WTC11 (cell line): ENCODE measurements around the gene HCST. TPM values are rescaled to one million over a fixed set of nuclear protein-coding genes. Genes with fewer than 3 reads are reported as not detected.
A peak's percentile ranks its signal among the peaks of the same experiment; 100 is the strongest.

ENCODE experiments used
- ATAC-seq: fragments of 200-7000 bp; cut with Tn5 transposase; 2 replicates; pipeline ENCODE4 v1.10.0; 2021; ENCODE audit warnings: mild to moderate bottlenecking, moderate library complexity
- CTCF ChIA-PET: fragments of 300-600 bp; sonication (Branson Sonifier 250); formaldehyde crosslinking; loops from one replicate; lab custom pipeline; 2021; ENCODE audit warnings: antibody characterized with exemption; lab: Charles Lee
- POLR2A ChIA-PET: fragments of 350-600 bp; sonication (Branson Sonifier 250); formaldehyde crosslinking; loops from one replicate; lab custom pipeline; 2021; ENCODE audit warnings: antibody characterized with exemption; lab: Charles Lee
- DNase-seq: peaks from one replicate; pipeline ENCODE4 v3.0.0; 2021; ENCODE audit warnings: low spot score
- H3K27ac Mint-ChIP-seq: 2 replicates; pipeline ENCODE4 v1.8.0; 2021; ENCODE audit warnings: mixed read lengths
- H3K27me3 Mint-ChIP-seq: 2 replicates; pipeline ENCODE4 v1.8.0; 2021; ENCODE audit warnings: low read depth, mild to moderate bottlenecking, moderate library complexity, mixed read lengths
- H3K36me3 Mint-ChIP-seq: 2 replicates; pipeline ENCODE4 v1.8.0; 2021; ENCODE audit warnings: mixed read lengths
- H3K4me1 Mint-ChIP-seq: 2 replicates; pipeline ENCODE4 v1.8.0; 2022; ENCODE audit warnings: mixed read lengths
- H3K4me3 Mint-ChIP-seq: 2 replicates; pipeline ENCODE4 v1.8.0; 2021; ENCODE audit warnings: mild to moderate bottlenecking, moderate library complexity, mixed read lengths
- H3K9me3 Mint-ChIP-seq: 2 replicates; pipeline ENCODE4 v1.8.0; 2021; ENCODE audit warnings: mixed read lengths
- GTF2I ChIP-seq: fragments of 250-450 bp; sonication (Bioruptor Pico); conservative IDR thresholded peaks from 2 replicates; pipeline ENCODE4 v1.4.0; 2021; ENCODE audit warnings: mild to moderate bottlenecking
- IRF2 ChIP-seq: sonication (generic); formaldehyde crosslinking; IDR thresholded peaks from 2 replicates; pipeline ENCODE4 v1.8.0; 2022; ENCODE audit warnings: low read depth, missing genetic modification reagents, borderline replicate concordance
- MYBL2 ChIP-seq: sonication (generic); formaldehyde crosslinking; IDR thresholded peaks from 2 replicates; pipeline ENCODE4 v1.8.1; 2023; ENCODE audit warnings: mild to moderate bottlenecking, moderate library complexity, missing genetic modification reagents
- NFE2L1 ChIP-seq: sonication (generic); formaldehyde crosslinking; IDR thresholded peaks from 2 replicates; pipeline ENCODE4 v1.8.1; 2023; ENCODE audit warnings: missing genetic modification reagents
- NR2C2 ChIP-seq: sonication (generic); formaldehyde crosslinking; IDR thresholded peaks from 2 replicates; pipeline ENCODE4 v1.8.0; 2022; ENCODE audit warnings: mild to moderate bottlenecking, missing genetic modification reagents
- PRRX2 ChIP-seq: fragments of 250-450 bp; sonication (Bioruptor Pico); IDR thresholded peaks from 2 replicates; pipeline ENCODE4 v1.8.0; 2021; ENCODE audit warnings: mild to moderate bottlenecking
- RELA ChIP-seq: sonication (generic); formaldehyde crosslinking; IDR thresholded peaks from 2 replicates; pipeline ENCODE4 v1.8.1; 2022; ENCODE audit warnings: missing genetic modification reagents, mild to moderate bottlenecking, borderline replicate concordance
- ZNF121 ChIP-seq: sonication (generic); formaldehyde crosslinking; IDR thresholded peaks from 2 replicates; pipeline ENCODE4 v1.8.0; 2023; ENCODE audit warnings: missing genetic modification reagents
- ZNF263 ChIP-seq: sonication (generic); formaldehyde crosslinking; IDR thresholded peaks from 2 replicates; pipeline ENCODE4 v1.8.1; 2022; ENCODE audit warnings: low read depth, mild to moderate bottlenecking, moderate library complexity, missing genetic modification reagents
- ZNF396 ChIP-seq: fragments of 250-450 bp; sonication (Bioruptor Pico); IDR thresholded peaks from 2 replicates; pipeline ENCODE4 v1.8.0; 2021; ENCODE audit warnings: mild to moderate bottlenecking, moderate library complexity, borderline replicate concordance
- ZNF416 ChIP-seq: fragments of 250-450 bp; sonication (Bioruptor Pico); IDR thresholded peaks from 2 replicates; pipeline ENCODE4 v1.9.0; 2021; ENCODE audit warnings: mild to moderate bottlenecking, inconsistent platforms
- ZNF423 ChIP-seq: fragments of 250-450 bp; sonication (Bioruptor Pico); IDR thresholded peaks from 2 replicates; pipeline ENCODE4 v2.1.2; 2022; ENCODE audit warnings: mild to moderate bottlenecking, moderate library complexity
- total RNA-seq: library from RNA; stranded (reverse); gene quantifications from 3 replicates; pipeline ENCODE4 v1.2.3, GENCODE V29; 2021
- TF ChIP-seq, protein P1 (sequence below): sonication (generic); formaldehyde crosslinking; IDR thresholded peaks from 2 replicates; pipeline ENCODE4 v1.8.0; 2022; ENCODE audit warnings: mild to moderate bottlenecking, missing genetic modification reagents
- TF ChIP-seq, protein P2 (sequence below): fragments of 200-600 bp; IDR thresholded peaks from 2 replicates; pipeline ENCODE4 v1.8.0; 2022; ENCODE audit warnings: antibody characterized with exemption
- TF ChIP-seq, protein P3 (sequence below): sonication (generic); formaldehyde crosslinking; IDR thresholded peaks from 2 replicates; pipeline ENCODE4 v1.8.1; 2023; ENCODE audit warnings: mild to moderate bottlenecking, missing genetic modification reagents, moderate library complexity
- TF ChIP-seq, protein P4 (sequence below): sonication (generic); formaldehyde crosslinking; IDR thresholded peaks from 2 replicates; pipeline ENCODE4 v1.8.1; 2023; ENCODE audit warnings: mild to moderate bottlenecking, moderate library complexity, missing genetic modification reagents
- TF ChIP-seq, protein P5 (sequence below): sonication (generic); formaldehyde crosslinking; IDR thresholded peaks from 2 replicates; pipeline ENCODE4 v1.8.0; 2022; ENCODE audit warnings: missing genetic modification reagents

The HCST gene
- total RNA-seq, 1 experiment from 2014 or later, result 1.9 TPM

DNA sequence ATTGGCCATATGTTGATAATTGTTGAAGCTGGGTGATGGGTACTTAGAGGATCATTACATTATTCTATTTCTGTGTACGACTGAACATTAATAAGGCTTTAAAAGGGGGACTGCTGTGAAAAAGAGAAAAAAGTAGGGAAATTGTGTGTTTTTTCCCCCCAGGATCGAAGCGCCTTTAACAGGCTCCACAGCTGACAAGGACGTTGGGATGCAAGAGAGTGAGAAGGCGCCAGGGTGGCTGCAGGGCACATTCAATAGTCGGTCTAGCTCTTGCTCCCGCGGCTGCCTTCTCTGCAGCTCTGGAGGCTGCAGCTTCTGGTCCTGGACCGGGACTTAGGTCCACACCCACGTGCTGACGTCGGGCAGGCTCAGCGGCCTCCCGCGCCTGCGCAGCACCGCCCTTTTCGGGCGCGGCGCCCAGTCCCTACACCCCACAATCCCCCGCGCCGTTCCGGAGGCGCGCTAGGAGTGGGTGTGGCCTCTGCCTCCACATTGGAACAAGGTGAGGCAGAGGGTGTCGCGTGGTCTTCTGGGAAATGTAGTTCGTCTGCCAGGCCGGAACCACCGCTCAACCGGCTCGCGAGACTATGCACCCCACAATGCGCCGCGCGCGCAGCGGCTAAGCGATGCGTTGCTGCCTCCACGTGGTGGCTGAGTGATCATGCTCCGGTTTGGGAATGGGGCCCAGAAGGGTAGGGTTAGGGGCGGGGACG lies 29.0 kb downstream of the HCST start (continued):
- TF ChIP-seq, protein P1, sequence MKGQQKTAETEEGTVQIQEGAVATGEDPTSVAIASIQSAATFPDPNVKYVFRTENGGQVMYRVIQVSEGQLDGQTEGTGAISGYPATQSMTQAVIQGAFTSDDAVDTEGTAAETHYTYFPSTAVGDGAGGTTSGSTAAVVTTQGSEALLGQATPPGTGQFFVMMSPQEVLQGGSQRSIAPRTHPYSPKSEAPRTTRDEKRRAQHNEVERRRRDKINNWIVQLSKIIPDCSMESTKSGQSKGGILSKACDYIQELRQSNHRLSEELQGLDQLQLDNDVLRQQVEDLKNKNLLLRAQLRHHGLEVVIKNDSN (CRISPR knock-in tag), result peak; percentile 90
- no peak for TF ChIP-seq NR2C2 (CRISPR knock-in tag)

DNA sequence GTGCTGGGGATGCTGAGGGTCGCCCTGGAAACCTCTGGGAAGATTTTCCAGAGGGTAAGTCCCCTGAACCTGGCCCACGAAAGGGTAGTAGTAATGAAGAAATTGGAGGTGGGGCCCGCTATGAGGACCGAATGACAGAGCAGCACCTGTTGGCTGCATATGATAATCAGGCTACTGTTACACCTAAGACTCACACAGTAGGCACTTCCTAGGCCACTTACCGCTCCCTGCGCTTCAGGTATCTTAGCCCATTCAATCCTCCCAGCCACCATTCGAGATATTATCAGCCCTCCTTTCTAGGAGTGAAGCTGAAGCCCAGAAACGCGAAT lies 29.5 kb downstream of the HCST start:
- H3K36me3 Mint-ChIP-seq, result no peaks in the 10 kb centered on the region
- H3K27ac Mint-ChIP-seq, result peak overlapping the region; percentile 95
- DNase-seq, result no peak
- peak; percentile 40 for ATAC-seq
- peaks cover 1% of the 10 kb centered on the region; the same call in 1 of the 2 replicates for H3K27me3 Mint-ChIP-seq
- CTCF ChIA-PET, result interaction anchor here (0.7 to 1.8 kb wide), 14 partner anchors 21 to 191 kb away, joined by 3 to 21 read pairs (median 6); partner anchors contain the start of genes APLP1, PSENEN and U2AF1L4
- POLR2A ChIA-PET, result interaction anchor here (1.5 kb wide), 1 partner anchor 53 kb away, joined by 7 read pairs; no protein-coding TSS in a partner anchor
- TF ChIP-seq, protein P2, sequence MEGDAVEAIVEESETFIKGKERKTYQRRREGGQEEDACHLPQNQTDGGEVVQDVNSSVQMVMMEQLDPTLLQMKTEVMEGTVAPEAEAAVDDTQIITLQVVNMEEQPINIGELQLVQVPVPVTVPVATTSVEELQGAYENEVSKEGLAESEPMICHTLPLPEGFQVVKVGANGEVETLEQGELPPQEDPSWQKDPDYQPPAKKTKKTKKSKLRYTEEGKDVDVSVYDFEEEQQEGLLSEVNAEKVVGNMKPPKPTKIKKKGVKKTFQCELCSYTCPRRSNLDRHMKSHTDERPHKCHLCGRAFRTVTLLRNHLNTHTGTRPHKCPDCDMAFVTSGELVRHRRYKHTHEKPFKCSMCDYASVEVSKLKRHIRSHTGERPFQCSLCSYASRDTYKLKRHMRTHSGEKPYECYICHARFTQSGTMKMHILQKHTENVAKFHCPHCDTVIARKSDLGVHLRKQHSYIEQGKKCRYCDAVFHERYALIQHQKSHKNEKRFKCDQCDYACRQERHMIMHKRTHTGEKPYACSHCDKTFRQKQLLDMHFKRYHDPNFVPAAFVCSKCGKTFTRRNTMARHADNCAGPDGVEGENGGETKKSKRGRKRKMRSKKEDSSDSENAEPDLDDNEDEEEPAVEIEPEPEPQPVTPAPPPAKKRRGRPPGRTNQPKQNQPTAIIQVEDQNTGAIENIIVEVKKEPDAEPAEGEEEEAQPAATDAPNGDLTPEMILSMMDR, result peak; percentile 6; the same call in 1 of the 2 replicates
- TF ChIP-seq, protein P3, sequence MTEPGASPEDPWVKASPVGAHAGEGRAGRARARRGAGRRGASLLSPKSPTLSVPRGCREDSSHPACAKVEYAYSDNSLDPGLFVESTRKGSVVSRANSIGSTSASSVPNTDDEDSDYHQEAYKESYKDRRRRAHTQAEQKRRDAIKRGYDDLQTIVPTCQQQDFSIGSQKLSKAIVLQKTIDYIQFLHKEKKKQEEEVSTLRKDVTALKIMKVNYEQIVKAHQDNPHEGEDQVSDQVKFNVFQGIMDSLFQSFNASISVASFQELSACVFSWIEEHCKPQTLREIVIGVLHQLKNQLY (CRISPR knock-in tag), result no peak
- TF ChIP-seq NFE2L1 (CRISPR knock-in tag), result no peak
- no peak for TF ChIP-seq PRRX2
- no peak for TF ChIP-seq IRF2 (CRISPR knock-in tag)
- no peak for TF ChIP-seq ZNF416
- TF ChIP-seq ZNF121 (CRISPR knock-in tag), result no peak
- 0 out of 2 replicates have a peak, but pooled peaks have one; percentile 9 for TF ChIP-seq ZNF423 (CRISPR knock-in tag)
- TF ChIP-seq, protein P4, sequence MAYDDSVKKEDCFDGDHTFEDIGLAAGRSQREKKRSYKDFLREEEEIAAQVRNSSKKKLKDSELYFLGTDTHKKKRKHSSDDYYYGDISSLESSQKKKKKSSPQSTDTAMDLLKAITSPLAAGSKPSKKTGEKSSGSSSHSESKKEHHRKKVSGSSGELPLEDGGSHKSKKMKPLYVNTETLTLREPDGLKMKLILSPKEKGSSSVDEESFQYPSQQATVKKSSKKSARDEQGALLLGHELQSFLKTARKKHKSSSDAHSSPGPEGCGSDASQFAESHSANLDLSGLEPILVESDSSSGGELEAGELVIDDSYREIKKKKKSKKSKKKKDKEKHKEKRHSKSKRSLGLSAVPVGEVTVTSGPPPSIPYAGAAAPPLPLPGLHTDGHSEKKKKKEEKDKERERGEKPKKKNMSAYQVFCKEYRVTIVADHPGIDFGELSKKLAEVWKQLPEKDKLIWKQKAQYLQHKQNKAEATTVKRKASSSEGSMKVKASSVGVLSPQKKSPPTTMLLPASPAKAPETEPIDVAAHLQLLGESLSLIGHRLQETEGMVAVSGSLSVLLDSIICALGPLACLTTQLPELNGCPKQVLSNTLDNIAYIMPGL (CRISPR knock-in tag), result 0 out of 2 replicates have a peak, but pooled peaks have one; percentile 18
- TF ChIP-seq MYBL2 (CRISPR knock-in tag), result no peak
- no peak for TF ChIP-seq RELA
- no peak for TF ChIP-seq ZNF396 (CRISPR knock-in tag)
- no peak for TF ChIP-seq ZNF263
- TF ChIP-seq GTF2I (CRISPR knock-in tag), result no peak
- TF ChIP-seq, protein P5, sequence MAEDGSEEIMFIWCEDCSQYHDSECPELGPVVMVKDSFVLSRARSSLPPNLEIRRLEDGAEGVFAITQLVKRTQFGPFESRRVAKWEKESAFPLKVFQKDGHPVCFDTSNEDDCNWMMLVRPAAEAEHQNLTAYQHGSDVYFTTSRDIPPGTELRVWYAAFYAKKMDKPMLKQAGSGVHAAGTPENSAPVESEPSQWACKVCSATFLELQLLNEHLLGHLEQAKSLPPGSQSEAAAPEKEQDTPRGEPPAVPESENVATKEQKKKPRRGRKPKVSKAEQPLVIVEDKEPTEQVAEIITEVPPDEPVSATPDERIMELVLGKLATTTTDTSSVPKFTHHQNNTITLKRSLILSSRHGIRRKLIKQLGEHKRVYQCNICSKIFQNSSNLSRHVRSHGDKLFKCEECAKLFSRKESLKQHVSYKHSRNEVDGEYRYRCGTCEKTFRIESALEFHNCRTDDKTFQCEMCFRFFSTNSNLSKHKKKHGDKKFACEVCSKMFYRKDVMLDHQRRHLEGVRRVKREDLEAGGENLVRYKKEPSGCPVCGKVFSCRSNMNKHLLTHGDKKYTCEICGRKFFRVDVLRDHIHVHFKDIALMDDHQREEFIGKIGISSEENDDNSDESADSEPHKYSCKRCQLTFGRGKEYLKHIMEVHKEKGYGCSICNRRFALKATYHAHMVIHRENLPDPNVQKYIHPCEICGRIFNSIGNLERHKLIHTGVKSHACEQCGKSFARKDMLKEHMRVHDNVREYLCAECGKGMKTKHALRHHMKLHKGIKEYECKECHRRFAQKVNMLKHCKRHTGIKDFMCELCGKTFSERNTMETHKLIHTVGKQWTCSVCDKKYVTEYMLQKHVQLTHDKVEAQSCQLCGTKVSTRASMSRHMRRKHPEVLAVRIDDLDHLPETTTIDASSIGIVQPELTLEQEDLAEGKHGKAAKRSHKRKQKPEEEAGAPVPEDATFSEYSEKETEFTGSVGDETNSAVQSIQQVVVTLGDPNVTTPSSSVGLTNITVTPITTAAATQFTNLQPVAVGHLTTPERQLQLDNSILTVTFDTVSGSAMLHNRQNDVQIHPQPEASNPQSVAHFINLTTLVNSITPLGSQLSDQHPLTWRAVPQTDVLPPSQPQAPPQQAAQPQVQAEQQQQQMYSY (CRISPR knock-in tag), result no peak
- H3K4me3 Mint-ChIP-seq, result peak overlapping the region; percentile 63
- peaks cover 25% of the 10 kb centered on the region for H3K4me1 Mint-ChIP-seq
- no peaks in the 10 kb centered on the region for H3K9me3 Mint-ChIP-seq
